ENCODE measurements around the gene COLQ. TPM values are rescaled to one million over a fixed set of nuclear protein-coding genes. Genes with fewer than 3 reads are reported as not detected.

The COLQ gene
- total RNA-seq, 1 experiment from 2014 or later = 1.9 TPM

- CTCF ChIA-PET = no interaction called here
- Histone ChIP-seq H3K9me2 (ENCODE audit: insufficient read depth) (no peaks in the 10 kb centered on the region), H3K27ac (ENCODE audit: low read depth, low read length) (no peak overlapping the region), H3K9ac (ENCODE audit: low read length) (no peak overlapping the region), H2AFZ (ENCODE audit: low read depth, low read length, poor library complexity, severe bottlenecking) (no peak overlapping the region), H3K4me2 (ENCODE audit: low read length) (no peak overlapping the region), H3K36me3 (ENCODE audit: control insufficient read depth in 1 of 2, insufficient read depth in 2 of 2, low read length in 2 of 2) (no peaks in the 10 kb centered on the region), H3K4me1 (ENCODE audit: control insufficient read depth in 1 of 2, insufficient read depth in 2 of 2, low read length in 2 of 2) (no peaks in the 10 kb centered on the region), H3K79me2 (ENCODE audit: insufficient read depth, low read length) (no peaks in the 10 kb centered on the region), H3K4me3 (replicated peaks in 1 of 2; ENCODE audit: low read depth in 1 of 2, low read length in 2 of 2) (no peak overlapping the region), H4K20me1 (ENCODE audit: insufficient read depth) (no peaks in the 10 kb centered on the region), H3K27me3 (ENCODE audit: insufficient read depth, low read length) (no peaks in the 10 kb centered on the region), H3K9me3 (ENCODE audit: control insufficient read depth in 1 of 2, insufficient read depth in 1 of 2, low read depth in 1 of 2, low read length in 2 of 2) (no peaks in the 10 kb centered on the region)
- DNase-seq (ENCODE audit: low read depth, low spot score) (no peak), ATAC-seq (no peak)
- POLR2A ChIA-PET = no interaction called here
- RAD21 ChIA-PET (ENCODE audit: low non-redundant PET in 1 of 2, low total read pairs in 2 of 2, uncharacterized antibody in 2 of 2, unreplicated experiment in 2 of 2) = no interaction called here
- intact Hi-C loops (cut with micrococcal nuclease) = no loop called here
- TF ChIP-seq ZBTB33 (IDR thresholded peaks at IDR 0.05; ENCODE audit: extremely low read depth, insufficient replicate concordance, low read length) (no peak), EZH2 (IDR thresholded peaks at IDR 0.05) (no peak), MAX (IDR thresholded peaks at IDR 0.05) (no peak), ATF3 (IDR thresholded peaks at IDR 0.05) (no peak), REST (IDR thresholded peaks at IDR 0.05; ENCODE audit: low read depth) (no peak), POLR2A (IDR thresholded peaks at IDR 0.05; ENCODE audit: borderline replicate concordance, extremely low read depth, insufficient read depth, insufficient read length) (no peak), SIN3A (IDR thresholded peaks at IDR 0.05; ENCODE audit: low read depth) (no peak), CTCF (IDR thresholded peaks at IDR 0.05 in 2 of 3, conservative IDR thresholded peaks at IDR 0.05 in 1 of 3; ENCODE audit: borderline replicate concordance in 1 of 3, insufficient read depth in 1 of 3, low read depth in 2 of 3, low read length in 2 of 3) (no peak), RAD21 (IDR thresholded peaks at IDR 0.05; ENCODE audit: low read depth) (no peak), FOSL1 (IDR thresholded peaks at IDR 0.05; ENCODE audit: low read depth) (no peak), EGR1 (IDR thresholded peaks at IDR 0.05; ENCODE audit: low read depth) (no peak), JUND (IDR thresholded peaks at IDR 0.05) (no peak), YY1 (IDR thresholded peaks at IDR 0.05; ENCODE audit: extremely low read depth, insufficient replicate concordance, low read depth, low read length) (no peak), ZFX (IDR thresholded peaks at IDR 0.05) (no peak), ZNF274 (IDR thresholded peaks at IDR 0.05; ENCODE audit: low read depth, low read length) (no peak), TCF7L2 (IDR thresholded peaks at IDR 0.05; ENCODE audit: borderline replicate concordance, extremely low read depth, insufficient read depth, insufficient read length) (no peak), POLR2AphosphoS5 (IDR thresholded peaks at IDR 0.05; ENCODE audit: low read depth, low read length) (no peak), ELF1 (IDR thresholded peaks at IDR 0.05; ENCODE audit: borderline replicate concordance, low read depth) (no peak)
- no TSS peak for BruUV-seq (replicated peaks)
Observed at GRCh38 chr3:15505479-15506165, 15.9 kb downstream of the COLQ start.
